NCI-H2081 treated with DMSO at 0.1 percent for 48 hours (cell line): ENCODE measurements around the gene USP14.

Source experiments
- DNase-seq: peaks from one replicate; lab custom pipeline; 2025; lab: John Stamatoyannopoulos, UW

USP14 gene

DNA sequence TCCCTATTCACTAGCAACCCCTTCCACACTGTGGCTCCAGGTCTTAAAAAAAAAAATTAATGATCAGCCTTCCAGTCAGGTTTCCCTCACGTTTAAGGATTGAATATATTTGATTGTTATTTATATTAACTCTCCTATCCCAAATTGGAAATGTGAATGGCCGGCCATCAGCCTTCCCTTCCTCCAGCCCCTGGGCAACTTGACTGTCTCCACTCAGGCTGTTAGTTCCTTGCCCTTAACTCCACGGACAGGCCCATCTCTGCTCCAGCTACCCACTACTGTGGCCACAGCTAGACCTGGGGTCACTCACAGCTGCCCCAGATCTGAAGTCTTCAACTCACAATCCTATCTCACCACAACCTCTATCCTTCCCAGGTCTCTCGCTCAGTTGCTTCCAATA is 69.5 kb downstream of the USP14 start:
- no peak for DNase-seq

DNA sequence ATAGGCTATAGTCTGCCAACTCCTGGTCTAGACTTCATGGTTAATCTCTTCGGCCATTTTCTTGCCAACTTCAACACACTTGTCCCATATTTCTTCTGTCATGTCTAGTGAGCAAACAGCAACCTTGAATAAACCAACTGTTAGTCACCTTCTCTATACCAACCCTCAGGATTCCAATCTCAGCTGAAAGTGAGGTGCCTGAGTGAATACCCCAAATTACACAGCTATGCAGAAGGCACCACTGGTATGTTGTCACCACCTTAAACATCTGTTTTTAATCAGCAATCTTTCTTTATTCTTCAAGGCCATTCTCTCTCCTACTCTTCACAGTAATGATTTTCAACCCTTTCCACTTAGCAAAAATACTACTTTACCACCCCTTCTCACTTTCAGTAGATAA is 70.2 kb downstream of the USP14 start:
- no peak for DNase-seq

DNA sequence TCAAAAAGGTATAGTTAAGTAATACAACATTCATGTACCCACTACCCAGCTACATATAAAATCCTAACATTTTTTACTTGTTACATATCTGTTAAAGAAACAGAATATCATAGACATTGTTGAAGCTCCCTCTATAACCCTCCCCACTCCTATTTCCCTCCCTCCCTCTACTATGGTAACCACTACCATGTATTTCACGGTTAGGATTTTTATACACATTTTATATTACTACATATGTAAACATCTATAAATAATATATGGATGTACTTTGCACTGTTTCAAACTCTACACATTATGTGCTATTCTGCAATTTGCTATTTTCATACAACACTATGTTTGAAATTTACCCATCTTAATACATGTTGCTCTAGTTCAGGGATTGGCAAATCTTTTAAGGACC is 73.2 kb downstream of the USP14 start:
- no peak for DNase-seq

DNA sequence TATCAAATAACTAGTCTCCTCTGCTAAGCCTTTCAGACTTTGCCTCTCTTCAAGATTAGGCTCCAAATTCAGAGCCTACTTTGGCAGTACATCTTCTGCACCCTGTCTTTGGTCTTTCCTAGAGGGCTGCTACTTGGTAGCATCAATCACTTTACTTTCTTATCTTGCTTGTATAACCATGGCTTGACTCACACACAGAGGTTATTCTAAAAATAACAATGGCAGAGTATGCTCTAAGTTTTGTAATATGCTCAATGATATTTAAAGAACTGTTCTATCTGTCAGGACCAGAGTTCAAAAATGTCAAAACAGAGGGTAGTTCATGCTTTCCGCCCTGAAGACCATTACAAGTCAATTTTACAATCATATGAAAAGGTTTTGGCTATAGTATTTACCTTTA is 81.8 kb downstream of the USP14 start:
- DNase-seq: no peak

DNA sequence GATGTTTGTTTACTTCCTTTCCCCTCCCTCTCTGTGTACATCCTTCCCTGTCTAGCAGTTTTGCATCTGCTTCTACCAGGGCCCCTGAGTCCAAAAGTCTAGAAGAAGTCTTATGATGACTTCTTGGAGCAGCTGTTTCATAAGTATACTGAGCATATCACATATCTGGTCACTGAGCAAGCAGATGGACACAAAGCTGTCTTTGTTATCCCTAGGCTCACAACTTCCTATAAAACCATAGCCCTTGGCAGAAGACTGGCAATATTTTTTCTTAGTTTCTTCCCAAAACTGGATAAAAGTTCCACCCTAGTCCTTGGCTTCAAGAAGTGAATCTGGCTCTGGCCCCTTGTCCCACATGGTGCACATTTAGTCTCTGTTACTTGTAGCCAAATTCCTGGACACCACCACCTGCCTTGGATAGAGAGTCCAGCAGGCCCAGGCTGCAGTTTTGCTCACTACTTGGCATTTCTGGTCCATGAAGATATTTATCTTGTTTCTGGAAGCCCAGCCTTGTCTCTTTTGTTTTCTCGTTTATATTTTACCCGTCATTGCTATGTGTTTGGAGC is 87.0 kb downstream of the USP14 start:
- DNase-seq: no peak

DNA sequence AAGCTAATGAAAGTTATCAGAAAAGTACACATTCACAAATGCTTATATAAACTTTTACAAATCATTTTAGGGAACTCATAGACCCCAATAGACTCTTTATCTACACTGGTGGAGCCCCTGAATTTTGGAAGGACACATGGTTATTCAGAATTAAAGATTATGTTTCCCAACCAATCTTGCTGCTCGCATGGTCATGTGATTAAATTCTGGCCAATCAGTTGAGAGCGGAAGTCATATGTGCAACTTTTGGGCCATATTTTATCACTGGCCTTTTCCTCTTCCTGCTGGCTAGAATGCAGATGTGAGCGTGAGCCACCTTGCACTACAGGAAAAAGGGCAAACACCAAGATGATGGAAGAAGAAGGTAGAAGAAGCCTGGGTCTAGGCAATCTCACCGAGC is 89.7 kb downstream of the USP14 start:
- no peak for DNase-seq

DNA sequence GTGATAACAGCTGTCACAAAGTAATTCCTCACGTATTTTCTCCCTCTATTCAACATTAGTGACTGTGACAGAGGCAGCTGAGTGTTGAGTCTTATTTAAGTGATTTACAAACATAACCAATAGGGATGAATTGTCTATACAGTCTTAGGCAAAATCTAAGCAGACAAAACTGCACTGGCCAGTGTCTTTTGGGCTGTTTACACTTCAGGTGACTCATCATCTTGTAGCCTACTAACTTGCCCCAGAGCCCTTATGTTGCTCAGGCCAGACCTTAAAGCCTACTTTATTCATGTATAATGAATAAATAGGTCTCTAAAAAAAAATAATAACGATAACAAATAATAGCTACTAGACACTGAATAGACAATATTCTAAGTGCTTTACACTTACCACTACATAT is 92.3 kb downstream of the USP14 start:
- DNase-seq: no peak

DNA sequence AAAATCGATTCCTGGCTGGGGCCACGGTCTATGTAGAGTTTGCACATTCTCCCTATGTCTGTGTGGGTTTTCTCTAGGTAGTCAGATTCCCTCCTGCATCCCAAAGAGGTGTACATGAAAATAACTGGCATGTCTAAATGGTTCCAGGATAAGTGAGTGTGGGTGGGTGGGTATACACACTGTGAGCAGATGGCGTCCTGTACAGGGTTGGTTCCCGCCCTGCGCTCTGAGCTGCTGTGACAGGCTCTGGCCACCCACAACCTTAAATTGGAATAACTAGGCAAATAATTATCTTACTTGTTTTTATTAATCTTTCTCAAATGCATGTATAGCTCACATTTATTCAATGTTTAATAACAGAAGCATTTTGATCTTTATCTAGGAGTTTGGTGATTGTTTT is 93.2 kb downstream of the USP14 start:
- DNase-seq: no peak

DNA sequence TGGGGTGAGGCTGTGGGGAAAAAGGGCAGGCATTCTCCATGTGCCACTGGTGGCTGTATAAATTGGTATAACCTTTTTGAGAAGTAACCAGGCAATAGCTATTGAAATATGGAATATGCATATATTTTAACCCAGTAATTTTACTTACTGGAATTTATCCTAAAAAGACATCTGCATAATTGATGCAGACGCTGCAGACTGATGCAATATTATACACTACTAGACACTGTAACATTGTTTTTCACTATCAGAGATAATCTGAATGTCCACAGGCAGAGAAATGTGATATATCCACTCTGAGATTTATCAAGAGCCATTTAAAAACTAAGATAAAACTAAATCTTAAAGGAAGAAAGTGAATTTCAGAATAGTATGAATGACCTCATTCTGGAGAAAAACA is 94.8 kb downstream of the USP14 start:
- DNase-seq: no peak

DNA sequence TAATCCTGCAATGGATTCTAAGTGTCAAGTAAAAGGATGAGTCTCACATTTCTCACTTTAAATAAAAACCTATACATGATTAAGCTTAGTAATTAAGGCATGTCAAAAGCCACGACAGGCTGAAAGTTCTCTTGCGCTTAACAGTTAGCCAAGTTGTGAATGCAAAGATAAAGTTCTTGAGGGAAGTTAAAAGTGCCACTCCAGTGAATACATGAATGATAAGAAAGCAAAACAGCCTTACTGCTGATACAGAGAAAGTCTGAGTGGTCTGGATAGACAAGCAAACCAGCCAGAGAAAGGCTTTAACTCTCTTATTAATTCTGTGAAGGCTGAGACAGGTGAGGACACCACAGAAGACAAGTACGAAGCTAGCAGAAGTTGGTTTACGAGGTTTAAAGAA is 96.8 kb downstream of the USP14 start:
- no peak for DNase-seq

DNA sequence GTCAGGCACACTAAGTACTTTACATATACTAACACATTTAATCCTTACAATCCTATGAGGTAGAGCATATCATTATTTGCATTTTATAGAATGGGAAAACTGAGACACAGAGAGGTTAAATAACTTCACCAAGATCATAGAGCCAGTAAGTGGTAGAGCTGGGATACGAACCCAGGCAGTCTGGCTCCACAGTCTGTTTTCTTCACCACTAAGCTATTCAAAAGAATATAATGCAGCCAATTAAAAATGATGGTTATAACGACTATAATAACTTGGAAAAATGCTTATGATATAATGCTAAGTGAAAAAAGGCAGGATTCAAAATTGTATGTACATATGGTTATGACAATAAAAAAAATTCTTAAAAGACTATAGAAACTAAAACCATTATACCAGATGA is 102.2 kb downstream of the USP14 start:
- DNase-seq: no peak

DNA sequence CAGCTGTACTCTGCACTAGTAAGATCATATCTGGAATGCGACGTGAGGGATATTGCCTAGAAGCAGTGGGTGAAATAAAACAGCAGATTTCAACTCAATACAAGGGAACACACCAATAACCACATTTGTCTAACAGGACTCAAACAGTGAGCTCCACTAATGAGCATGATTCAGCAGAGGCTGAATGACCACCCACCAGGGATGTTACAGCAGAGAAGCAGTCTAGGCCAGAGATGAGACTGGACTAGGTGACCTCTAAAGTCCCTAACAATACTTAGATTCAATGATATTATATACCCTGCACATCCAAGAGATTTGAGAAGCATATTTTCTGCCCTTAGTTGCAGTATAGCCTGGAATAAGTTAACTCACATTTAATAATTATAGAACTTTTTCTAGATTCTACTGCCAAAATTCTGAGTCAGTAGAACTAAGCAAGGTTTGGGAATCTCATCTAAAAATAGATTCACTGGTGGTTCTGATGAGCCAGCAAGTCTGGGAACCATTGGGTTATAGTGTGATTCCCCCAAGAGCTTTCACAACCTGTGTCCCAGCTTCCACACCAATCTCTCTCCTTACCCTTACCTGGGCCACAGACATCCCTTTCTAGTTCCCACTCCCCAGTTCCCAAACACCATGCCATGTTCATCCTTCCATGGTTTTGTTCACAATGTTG is 103.2 kb downstream of the USP14 start:
- no peak for DNase-seq
